WTC11 (cell line): ENCODE measurements around the gene RANBP3. TPM values are rescaled to one million over a fixed set of nuclear protein-coding genes. Genes with fewer than 3 reads are reported as not detected.
A peak's percentile ranks its signal among the peaks of the same experiment; 100 is the strongest.

ENCODE experiments used
- ATAC-seq: fragments of 200-7000 bp; cut with Tn5 transposase; 2 replicates; pipeline ENCODE4 v1.10.0; 2021; ENCODE audit warnings: mild to moderate bottlenecking, moderate library complexity
- CTCF ChIA-PET: fragments of 300-600 bp; sonication (Branson Sonifier 250); formaldehyde crosslinking; loops from one replicate; lab custom pipeline; 2021; ENCODE audit warnings: antibody characterized with exemption; lab: Charles Lee
- POLR2A ChIA-PET: fragments of 350-600 bp; sonication (Branson Sonifier 250); formaldehyde crosslinking; loops from one replicate; lab custom pipeline; 2021; ENCODE audit warnings: antibody characterized with exemption; lab: Charles Lee
- DNase-seq: peaks from one replicate; pipeline ENCODE4 v3.0.0; 2021; ENCODE audit warnings: low spot score
- H3K27ac Mint-ChIP-seq: 2 replicates; pipeline ENCODE4 v1.8.0; 2021; ENCODE audit warnings: mixed read lengths
- H3K27me3 Mint-ChIP-seq: 2 replicates; pipeline ENCODE4 v1.8.0; 2021; ENCODE audit warnings: low read depth, mild to moderate bottlenecking, moderate library complexity, mixed read lengths
- H3K36me3 Mint-ChIP-seq: 2 replicates; pipeline ENCODE4 v1.8.0; 2021; ENCODE audit warnings: mixed read lengths
- H3K4me1 Mint-ChIP-seq: 2 replicates; pipeline ENCODE4 v1.8.0; 2022; ENCODE audit warnings: mixed read lengths
- H3K4me3 Mint-ChIP-seq: 2 replicates; pipeline ENCODE4 v1.8.0; 2021; ENCODE audit warnings: mild to moderate bottlenecking, moderate library complexity, mixed read lengths
- H3K9me3 Mint-ChIP-seq: 2 replicates; pipeline ENCODE4 v1.8.0; 2021; ENCODE audit warnings: mixed read lengths
- ATF1 ChIP-seq: sonication (generic); formaldehyde crosslinking; IDR thresholded peaks from 2 replicates; pipeline ENCODE4 v1.8.1; 2023; ENCODE audit warnings: mild to moderate bottlenecking, moderate library complexity, missing genetic modification reagents
- CBFB ChIP-seq: sonication (generic); formaldehyde crosslinking; IDR thresholded peaks from 2 replicates; pipeline ENCODE4 v1.8.1; 2022; ENCODE audit warnings: mild to moderate bottlenecking, low read depth, missing genetic modification reagents
- CREB1 ChIP-seq: sonication (generic); formaldehyde crosslinking; IDR thresholded peaks from 2 replicates; pipeline ENCODE4 v1.8.0; 2023; ENCODE audit warnings: mild to moderate bottlenecking, missing genetic modification reagents
- EMX1 ChIP-seq: fragments of 250-450 bp; sonication (Bioruptor Pico); IDR thresholded peaks from 2 replicates; pipeline ENCODE4 v1.8.0; 2021; ENCODE audit warnings: mild to moderate bottlenecking
- FOXP1 ChIP-seq: sonication (generic); formaldehyde crosslinking; IDR thresholded peaks from 2 replicates; pipeline ENCODE4 v1.8.0; 2022; ENCODE audit warnings: missing genetic modification reagents, mild to moderate bottlenecking, moderate library complexity, borderline replicate concordance
- GABPB1 ChIP-seq: sonication (generic); formaldehyde crosslinking; IDR thresholded peaks from 2 replicates; pipeline ENCODE4 v1.8.1; 2023; ENCODE audit warnings: mild to moderate bottlenecking, missing genetic modification reagents
- GTF2I ChIP-seq: fragments of 250-450 bp; sonication (Bioruptor Pico); conservative IDR thresholded peaks from 2 replicates; pipeline ENCODE4 v1.4.0; 2021; ENCODE audit warnings: mild to moderate bottlenecking
- HMGA2 ChIP-seq: fragments of 250-450 bp; sonication (Bioruptor Pico); IDR thresholded peaks from 2 replicates; pipeline ENCODE4 v1.4.0; 2021; ENCODE audit warnings: mild to moderate bottlenecking, moderate library complexity
- MXD4 ChIP-seq: fragments of 250-450 bp; sonication (Bioruptor Pico); IDR thresholded peaks from 2 replicates; pipeline ENCODE4 v1.8.0; 2021; ENCODE audit warnings: mild to moderate bottlenecking, moderate library complexity, borderline replicate concordance
- NR3C1 ChIP-seq: sonication (generic); formaldehyde crosslinking; conservative IDR thresholded peaks from 2 replicates; pipeline ENCODE4 v1.8.1; 2023; ENCODE audit warnings: low read depth, mild to moderate bottlenecking, missing genetic modification reagents
- OVOL2 ChIP-seq: fragments of 250-450 bp; sonication (Bioruptor Pico); IDR thresholded peaks from 2 replicates; pipeline ENCODE4 v1.9.0; 2021; ENCODE audit warnings: mild to moderate bottlenecking, borderline replicate concordance
- RELA ChIP-seq: sonication (generic); formaldehyde crosslinking; IDR thresholded peaks from 2 replicates; pipeline ENCODE4 v1.8.1; 2022; ENCODE audit warnings: missing genetic modification reagents, mild to moderate bottlenecking, borderline replicate concordance
- SMAD4 ChIP-seq: sonication (generic); formaldehyde crosslinking; IDR thresholded peaks from 2 replicates; pipeline ENCODE4 v1.8.0; 2022; ENCODE audit warnings: mild to moderate bottlenecking, missing genetic modification reagents
- TCF7 ChIP-seq: sonication (generic); formaldehyde crosslinking; IDR thresholded peaks from 2 replicates; pipeline ENCODE4 v1.8.0; 2022; ENCODE audit warnings: mild to moderate bottlenecking, low read depth, missing genetic modification reagents, moderate library complexity
- TP53 ChIP-seq: sonication (generic); formaldehyde crosslinking; IDR thresholded peaks from 2 replicates; pipeline ENCODE4 v1.8.1; 2023; ENCODE audit warnings: mild to moderate bottlenecking, missing genetic modification reagents
- ZNF121 ChIP-seq: sonication (generic); formaldehyde crosslinking; IDR thresholded peaks from 2 replicates; pipeline ENCODE4 v1.8.0; 2023; ENCODE audit warnings: missing genetic modification reagents
- ZNF671 ChIP-seq: fragments of 250-450 bp; sonication (Bioruptor Pico); IDR thresholded peaks from 2 replicates; pipeline ENCODE4 v1.8.0; 2021; ENCODE audit warnings: mild to moderate bottlenecking
- total RNA-seq: library from RNA; stranded (reverse); gene quantifications from 3 replicates; pipeline ENCODE4 v1.2.3, GENCODE V29; 2021
- TF ChIP-seq, protein P1 (sequence below): sonication (generic); formaldehyde crosslinking; IDR thresholded peaks from 2 replicates; pipeline ENCODE4 v1.8.1; 2023; ENCODE audit warnings: mild to moderate bottlenecking, missing genetic modification reagents
- TF ChIP-seq, protein P2 (sequence below): sonication (generic); formaldehyde crosslinking; IDR thresholded peaks from 2 replicates; pipeline ENCODE4 v1.8.0; 2022; ENCODE audit warnings: missing genetic modification reagents
- TF ChIP-seq, protein P3 (sequence below): fragments of 250-450 bp; sonication (Bioruptor Pico); IDR thresholded peaks from 2 replicates; pipeline ENCODE4 v1.9.0; 2021; ENCODE audit warnings: moderate library complexity, mild to moderate bottlenecking, inconsistent platforms, borderline replicate concordance
- TF ChIP-seq, protein P4 (sequence below): sonication (generic); formaldehyde crosslinking; IDR thresholded peaks from 2 replicates; pipeline ENCODE4 v1.8.1; 2023; ENCODE audit warnings: mild to moderate bottlenecking, missing genetic modification reagents, moderate library complexity
- TF ChIP-seq, protein P5 (sequence below): sonication (generic); formaldehyde crosslinking; IDR thresholded peaks from 2 replicates; pipeline ENCODE4 v1.8.1; 2023; ENCODE audit warnings: mild to moderate bottlenecking, missing genetic modification reagents
- TF ChIP-seq, protein P6 (sequence below): sonication (generic); formaldehyde crosslinking; IDR thresholded peaks from 2 replicates; pipeline ENCODE4 v1.8.0; 2023; ENCODE audit warnings: missing genetic modification reagents

RANBP3 gene
- total RNA-seq, 1 experiment from 2014 or later = 76.3 TPM

DNA sequence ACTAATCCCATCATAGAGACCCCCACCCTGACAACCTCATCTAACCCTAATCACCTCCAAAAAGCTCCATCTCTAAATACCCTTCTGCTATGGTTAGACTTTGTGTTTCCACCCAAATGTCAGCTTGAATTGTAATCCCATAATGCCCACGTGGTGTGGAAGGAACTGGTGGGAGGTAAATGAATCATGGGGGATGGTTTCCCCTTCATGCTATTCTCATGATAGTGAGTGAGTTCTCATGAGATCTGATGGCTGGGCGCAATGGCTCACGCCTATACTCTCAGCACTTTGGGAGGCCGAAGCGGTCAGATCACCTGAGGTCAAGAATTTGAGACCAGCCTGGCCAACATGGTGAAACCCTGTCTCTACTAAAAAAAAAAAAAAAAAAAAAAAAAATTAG, 70.7 kb downstream of the RANBP3 start (continued):
- TF ChIP-seq, protein P1, sequence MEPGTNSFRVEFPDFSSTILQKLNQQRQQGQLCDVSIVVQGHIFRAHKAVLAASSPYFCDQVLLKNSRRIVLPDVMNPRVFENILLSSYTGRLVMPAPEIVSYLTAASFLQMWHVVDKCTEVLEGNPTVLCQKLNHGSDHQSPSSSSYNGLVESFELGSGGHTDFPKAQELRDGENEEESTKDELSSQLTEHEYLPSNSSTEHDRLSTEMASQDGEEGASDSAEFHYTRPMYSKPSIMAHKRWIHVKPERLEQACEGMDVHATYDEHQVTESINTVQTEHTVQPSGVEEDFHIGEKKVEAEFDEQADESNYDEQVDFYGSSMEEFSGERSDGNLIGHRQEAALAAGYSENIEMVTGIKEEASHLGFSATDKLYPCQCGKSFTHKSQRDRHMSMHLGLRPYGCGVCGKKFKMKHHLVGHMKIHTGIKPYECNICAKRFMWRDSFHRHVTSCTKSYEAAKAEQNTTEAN (CRISPR knock-in tag) = no peak
- TF ChIP-seq MXD4 (CRISPR knock-in tag) = no peak

DNA sequence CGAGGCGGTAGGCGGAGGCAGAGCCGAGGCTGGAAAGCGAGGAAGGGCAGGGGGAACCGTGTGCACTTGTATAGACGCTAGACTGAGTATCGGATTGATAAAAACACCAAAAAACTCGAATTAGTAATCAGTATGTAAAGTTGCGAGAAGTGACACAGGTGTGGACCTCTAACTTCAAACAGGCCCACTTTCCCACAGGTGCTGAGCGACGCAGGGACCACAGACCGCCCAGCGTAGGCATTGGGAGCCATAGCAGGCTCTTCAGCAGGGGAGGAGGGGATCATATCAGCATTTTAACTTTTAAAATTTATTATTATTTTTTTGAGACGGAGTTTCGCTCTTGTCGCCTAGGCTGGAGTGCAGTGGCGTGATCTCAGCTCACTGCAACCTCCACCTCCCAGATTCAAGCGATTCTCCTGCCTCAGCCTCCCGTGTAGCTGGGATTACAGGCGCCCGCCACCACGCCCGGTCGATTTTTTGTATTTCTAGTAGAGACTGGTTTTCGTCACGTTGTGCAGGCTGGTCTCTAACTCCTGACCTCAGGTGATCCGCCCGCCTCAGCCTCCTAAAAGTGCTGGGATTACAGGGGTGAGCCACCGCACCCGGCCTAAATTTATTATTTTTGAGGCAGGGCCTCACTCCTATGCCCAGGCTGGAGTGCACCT, 72.7 kb downstream of the RANBP3 start:
- Mint-ChIP-seq H3K27me3 (no peaks in the 10 kb centered on the region), H3K4me1 (peaks cover 4% of the 10 kb centered on the region), H3K27ac (peak overlapping the region; percentile 49; the same call in 1 of the 2 replicates), H3K36me3 (peaks cover 6% of the 10 kb centered on the region), H3K9me3 (no peaks in the 10 kb centered on the region)
- POLR2A ChIA-PET = interaction anchor here (1.0 to 1.7 kb wide), 4 partner anchors 11 to 571 kb away, joined by 3 to 5 read pairs (median 4); no protein-coding TSS in a partner anchor
- no peak for ATAC-seq
- CTCF ChIA-PET = interaction anchor here (3.2 to 5.3 kb wide), 4 partner anchors 62 to 117 kb away, joined by 20 to 83 read pairs (median 28); partner anchors contain the start of gene NRTN
- TF ChIP-seq, protein P2, sequence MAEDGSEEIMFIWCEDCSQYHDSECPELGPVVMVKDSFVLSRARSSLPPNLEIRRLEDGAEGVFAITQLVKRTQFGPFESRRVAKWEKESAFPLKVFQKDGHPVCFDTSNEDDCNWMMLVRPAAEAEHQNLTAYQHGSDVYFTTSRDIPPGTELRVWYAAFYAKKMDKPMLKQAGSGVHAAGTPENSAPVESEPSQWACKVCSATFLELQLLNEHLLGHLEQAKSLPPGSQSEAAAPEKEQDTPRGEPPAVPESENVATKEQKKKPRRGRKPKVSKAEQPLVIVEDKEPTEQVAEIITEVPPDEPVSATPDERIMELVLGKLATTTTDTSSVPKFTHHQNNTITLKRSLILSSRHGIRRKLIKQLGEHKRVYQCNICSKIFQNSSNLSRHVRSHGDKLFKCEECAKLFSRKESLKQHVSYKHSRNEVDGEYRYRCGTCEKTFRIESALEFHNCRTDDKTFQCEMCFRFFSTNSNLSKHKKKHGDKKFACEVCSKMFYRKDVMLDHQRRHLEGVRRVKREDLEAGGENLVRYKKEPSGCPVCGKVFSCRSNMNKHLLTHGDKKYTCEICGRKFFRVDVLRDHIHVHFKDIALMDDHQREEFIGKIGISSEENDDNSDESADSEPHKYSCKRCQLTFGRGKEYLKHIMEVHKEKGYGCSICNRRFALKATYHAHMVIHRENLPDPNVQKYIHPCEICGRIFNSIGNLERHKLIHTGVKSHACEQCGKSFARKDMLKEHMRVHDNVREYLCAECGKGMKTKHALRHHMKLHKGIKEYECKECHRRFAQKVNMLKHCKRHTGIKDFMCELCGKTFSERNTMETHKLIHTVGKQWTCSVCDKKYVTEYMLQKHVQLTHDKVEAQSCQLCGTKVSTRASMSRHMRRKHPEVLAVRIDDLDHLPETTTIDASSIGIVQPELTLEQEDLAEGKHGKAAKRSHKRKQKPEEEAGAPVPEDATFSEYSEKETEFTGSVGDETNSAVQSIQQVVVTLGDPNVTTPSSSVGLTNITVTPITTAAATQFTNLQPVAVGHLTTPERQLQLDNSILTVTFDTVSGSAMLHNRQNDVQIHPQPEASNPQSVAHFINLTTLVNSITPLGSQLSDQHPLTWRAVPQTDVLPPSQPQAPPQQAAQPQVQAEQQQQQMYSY (CRISPR knock-in tag) = no peak
- TF ChIP-seq CBFB = no peak
- 0 out of 2 replicates have a peak, but pooled peaks have one; percentile 54 for TF ChIP-seq GTF2I (CRISPR knock-in tag)
- no peak for TF ChIP-seq CREB1 (CRISPR knock-in tag)
- TF ChIP-seq RELA = no peak
- TF ChIP-seq FOXP1 (CRISPR knock-in tag) = peak; percentile 10; the same call in 1 of the 2 replicates
- no peak for TF ChIP-seq GABPB1
- no peak; the same call in 1 of the 2 replicates for TF ChIP-seq ATF1 (CRISPR knock-in tag)
- TF ChIP-seq ZNF121 (CRISPR knock-in tag) = no peak
- TF ChIP-seq, all 79 proteins: peak for 2
- peak overlapping the region; percentile 93 for H3K4me3 Mint-ChIP-seq
- no peak for DNase-seq

DNA sequence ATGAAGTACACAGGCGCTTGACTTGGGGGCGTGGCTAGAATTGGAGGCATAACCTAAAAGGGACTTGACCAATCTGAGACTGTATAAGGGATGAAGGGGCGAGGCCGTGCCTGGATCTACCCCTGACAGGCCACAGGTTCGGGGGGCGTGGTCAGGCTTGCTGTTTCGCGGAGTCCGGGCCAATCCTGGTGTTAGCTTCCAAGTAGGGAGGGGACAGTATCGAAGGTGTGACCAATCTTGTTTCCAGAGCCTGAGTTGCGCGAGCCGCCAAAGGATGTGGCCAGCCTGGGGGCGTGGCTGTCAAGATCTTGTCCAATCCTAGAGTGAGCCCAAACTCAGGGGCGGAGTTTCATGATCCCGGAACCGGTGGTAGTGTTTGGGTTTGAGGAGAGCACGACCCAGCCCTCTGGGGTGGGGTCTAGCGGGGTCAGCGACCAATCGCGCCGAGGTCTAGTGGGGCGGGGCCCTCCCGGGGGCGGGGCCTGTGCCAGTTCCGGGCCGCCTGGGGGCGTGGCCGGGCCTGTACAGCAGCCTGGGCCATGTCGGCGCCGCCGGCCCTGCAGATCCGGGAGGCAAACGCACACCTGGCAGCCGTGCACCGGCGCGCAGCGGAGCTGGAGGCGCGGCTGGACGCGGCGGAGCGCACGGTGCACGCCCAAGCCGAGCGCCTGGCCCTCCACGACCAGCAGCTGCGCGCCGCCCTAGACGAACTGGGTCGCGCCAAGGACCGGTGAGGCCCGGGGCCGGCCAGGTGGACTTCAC, 73.4 kb downstream of the RANBP3 start, which contains the start of gene VMAC:
Gene VMAC, plus strand, starts transcription at position 521 of the 762 bp plus-strand sequence. Its CDS starts 19 bp downstream, at position 540.
- POLR2A ChIA-PET = interaction anchor here (0.5 to 2.6 kb wide), 9 partner anchors 11 to 1165 kb away, joined by 3 to 18 read pairs (median 4); partner anchors contain the start of gene ZNF557
- peaks cover 11% of the 10 kb centered on the region for H3K36me3 Mint-ChIP-seq
- CTCF ChIA-PET = interaction anchor here (0.5 to 5.3 kb wide), 14 partner anchors 16 to 314 kb away, joined by 3 to 83 read pairs (median 4); partner anchors contain the start of genes DUS3L and NRTN
- TF ChIP-seq OVOL2 (CRISPR knock-in tag) (no peak), ZNF671 (CRISPR knock-in tag) (no peak), EMX1 (no peak), GABPB1 (no peak), TP53 (CRISPR knock-in tag) (no peak), HMGA2 (CRISPR knock-in tag) (no peak), TCF7 (CRISPR knock-in tag) (no peak), ATF1 (CRISPR knock-in tag) (0 out of 2 replicates have a peak, but pooled peaks have one; percentile 43), NR3C1 (CRISPR knock-in tag) (no peak), SMAD4 (CRISPR knock-in tag) (no peak)
- TF ChIP-seq, protein P3, sequence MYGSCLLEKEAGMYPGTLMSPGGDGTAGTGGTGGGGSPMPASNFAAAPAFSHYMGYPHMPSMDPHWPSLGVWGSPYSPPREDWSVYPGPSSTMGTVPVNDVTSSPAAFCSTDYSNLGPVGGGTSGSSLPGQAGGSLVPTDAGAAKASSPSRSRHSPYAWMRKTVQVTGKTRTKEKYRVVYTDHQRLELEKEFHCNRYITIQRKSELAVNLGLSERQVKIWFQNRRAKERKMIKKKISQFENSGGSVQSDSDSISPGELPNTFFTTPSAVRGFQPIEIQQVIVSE (CRISPR knock-in tag) = no peak
- TF ChIP-seq, protein P4, sequence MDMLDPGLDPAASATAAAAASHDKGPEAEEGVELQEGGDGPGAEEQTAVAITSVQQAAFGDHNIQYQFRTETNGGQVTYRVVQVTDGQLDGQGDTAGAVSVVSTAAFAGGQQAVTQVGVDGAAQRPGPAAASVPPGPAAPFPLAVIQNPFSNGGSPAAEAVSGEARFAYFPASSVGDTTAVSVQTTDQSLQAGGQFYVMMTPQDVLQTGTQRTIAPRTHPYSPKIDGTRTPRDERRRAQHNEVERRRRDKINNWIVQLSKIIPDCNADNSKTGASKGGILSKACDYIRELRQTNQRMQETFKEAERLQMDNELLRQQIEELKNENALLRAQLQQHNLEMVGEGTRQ (CRISPR knock-in tag) = no peak
- TF ChIP-seq, protein P5, sequence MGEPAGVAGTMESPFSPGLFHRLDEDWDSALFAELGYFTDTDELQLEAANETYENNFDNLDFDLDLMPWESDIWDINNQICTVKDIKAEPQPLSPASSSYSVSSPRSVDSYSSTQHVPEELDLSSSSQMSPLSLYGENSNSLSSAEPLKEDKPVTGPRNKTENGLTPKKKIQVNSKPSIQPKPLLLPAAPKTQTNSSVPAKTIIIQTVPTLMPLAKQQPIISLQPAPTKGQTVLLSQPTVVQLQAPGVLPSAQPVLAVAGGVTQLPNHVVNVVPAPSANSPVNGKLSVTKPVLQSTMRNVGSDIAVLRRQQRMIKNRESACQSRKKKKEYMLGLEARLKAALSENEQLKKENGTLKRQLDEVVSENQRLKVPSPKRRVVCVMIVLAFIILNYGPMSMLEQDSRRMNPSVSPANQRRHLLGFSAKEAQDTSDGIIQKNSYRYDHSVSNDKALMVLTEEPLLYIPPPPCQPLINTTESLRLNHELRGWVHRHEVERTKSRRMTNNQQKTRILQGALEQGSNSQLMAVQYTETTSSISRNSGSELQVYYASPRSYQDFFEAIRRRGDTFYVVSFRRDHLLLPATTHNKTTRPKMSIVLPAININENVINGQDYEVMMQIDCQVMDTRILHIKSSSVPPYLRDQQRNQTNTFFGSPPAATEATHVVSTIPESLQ = no peak
- TF ChIP-seq, protein P6, sequence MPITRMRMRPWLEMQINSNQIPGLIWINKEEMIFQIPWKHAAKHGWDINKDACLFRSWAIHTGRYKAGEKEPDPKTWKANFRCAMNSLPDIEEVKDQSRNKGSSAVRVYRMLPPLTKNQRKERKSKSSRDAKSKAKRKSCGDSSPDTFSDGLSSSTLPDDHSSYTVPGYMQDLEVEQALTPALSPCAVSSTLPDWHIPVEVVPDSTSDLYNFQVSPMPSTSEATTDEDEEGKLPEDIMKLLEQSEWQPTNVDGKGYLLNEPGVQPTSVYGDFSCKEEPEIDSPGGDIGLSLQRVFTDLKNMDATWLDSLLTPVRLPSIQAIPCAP (CRISPR knock-in tag) = no peak

More for the DNA sequence above, 73.4 kb downstream of the RANBP3 start, which contains the start of gene VMAC:
- Mint-ChIP-seq H3K27me3 (no peaks in the 10 kb centered on the region), H3K27ac (peak within 1 kb of the TSS; percentile 99), H3K9me3 (no peaks in the 10 kb centered on the region), H3K4me1 (peaks cover 4% of the 10 kb centered on the region), H3K4me3 (peak within 1 kb of the TSS; percentile 93)
- peak; percentile 89 for ATAC-seq
- peak; percentile 100 for DNase-seq
